Measurements from ENCODE around the gene KLF18. TPM values are rescaled to one million over a fixed set of nuclear protein-coding genes. Genes with fewer than 3 reads are reported as not detected.

The KLF18 gene
- total RNA-seq, 2 donors from 2014 or later = not detected

DNA sequence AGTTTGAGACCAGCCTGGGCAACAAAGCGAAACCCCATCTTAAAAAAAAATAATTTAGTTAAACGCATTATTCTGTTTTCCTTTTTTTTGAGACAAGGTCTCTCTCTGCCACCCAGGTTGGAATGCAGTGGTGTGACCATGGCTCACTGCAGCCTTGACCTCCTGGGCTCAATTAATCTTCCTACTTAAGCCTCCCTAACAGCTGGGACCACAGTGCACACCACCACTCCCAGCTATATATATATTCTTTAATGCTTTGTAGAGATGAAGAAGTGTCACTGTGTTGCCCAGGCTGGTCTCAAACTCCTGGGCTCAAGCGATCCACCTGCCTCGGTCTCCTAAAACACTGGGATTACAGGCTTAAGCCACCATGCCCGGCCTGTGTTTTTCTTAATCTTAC is 30.5 kb downstream of the KLF18 start:
- DNase-seq (ENCODE audit: low spot score) = no peak
- TF ChIP-seq, protein P1, sequence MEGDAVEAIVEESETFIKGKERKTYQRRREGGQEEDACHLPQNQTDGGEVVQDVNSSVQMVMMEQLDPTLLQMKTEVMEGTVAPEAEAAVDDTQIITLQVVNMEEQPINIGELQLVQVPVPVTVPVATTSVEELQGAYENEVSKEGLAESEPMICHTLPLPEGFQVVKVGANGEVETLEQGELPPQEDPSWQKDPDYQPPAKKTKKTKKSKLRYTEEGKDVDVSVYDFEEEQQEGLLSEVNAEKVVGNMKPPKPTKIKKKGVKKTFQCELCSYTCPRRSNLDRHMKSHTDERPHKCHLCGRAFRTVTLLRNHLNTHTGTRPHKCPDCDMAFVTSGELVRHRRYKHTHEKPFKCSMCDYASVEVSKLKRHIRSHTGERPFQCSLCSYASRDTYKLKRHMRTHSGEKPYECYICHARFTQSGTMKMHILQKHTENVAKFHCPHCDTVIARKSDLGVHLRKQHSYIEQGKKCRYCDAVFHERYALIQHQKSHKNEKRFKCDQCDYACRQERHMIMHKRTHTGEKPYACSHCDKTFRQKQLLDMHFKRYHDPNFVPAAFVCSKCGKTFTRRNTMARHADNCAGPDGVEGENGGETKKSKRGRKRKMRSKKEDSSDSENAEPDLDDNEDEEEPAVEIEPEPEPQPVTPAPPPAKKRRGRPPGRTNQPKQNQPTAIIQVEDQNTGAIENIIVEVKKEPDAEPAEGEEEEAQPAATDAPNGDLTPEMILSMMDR (IDR thresholded peaks at IDR 0.05) = no peak
- no peaks in the 10 kb centered on the region for H3K9me3 ChIP-seq
- no peak overlapping the region for H3K27ac ChIP-seq
- no peaks in the 10 kb centered on the region for H3K4me1 ChIP-seq
- H3K36me3 ChIP-seq = no peaks in the 10 kb centered on the region
- H3K27me3 ChIP-seq = no peaks in the 10 kb centered on the region
- H3K4me3 ChIP-seq = no peak overlapping the region

DNA sequence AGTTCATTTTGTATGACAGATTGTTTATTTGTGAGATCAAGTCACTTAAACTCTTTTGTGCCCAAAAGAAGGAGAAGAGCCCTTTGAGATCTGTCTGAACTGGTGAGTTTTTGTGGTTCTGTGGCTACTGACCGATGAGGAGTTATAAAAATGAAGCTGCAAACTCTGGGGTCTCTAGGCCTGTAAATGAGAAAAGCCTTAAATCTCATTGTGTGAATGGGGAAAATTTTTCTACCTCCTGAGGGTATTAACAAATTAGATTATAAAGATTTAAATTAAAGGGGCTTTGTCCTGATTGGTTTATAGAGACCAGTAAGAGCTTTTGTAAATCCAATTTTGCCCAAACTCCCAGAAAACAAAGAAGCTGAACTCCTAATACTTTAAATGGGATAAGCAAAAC is 32.5 kb downstream of the KLF18 start:
- no peaks in the 10 kb centered on the region for H3K36me3 ChIP-seq
- TF ChIP-seq, protein P1 (IDR thresholded peaks at IDR 0.05) = no peak
- DNase-seq (ENCODE audit: low spot score) = no peak
- no peaks in the 10 kb centered on the region for H3K27me3 ChIP-seq
- H3K4me1 ChIP-seq = no peaks in the 10 kb centered on the region
- H3K4me3 ChIP-seq = no peak overlapping the region
- no peak overlapping the region for H3K27ac ChIP-seq
- no peaks in the 10 kb centered on the region for H3K9me3 ChIP-seq

DNA sequence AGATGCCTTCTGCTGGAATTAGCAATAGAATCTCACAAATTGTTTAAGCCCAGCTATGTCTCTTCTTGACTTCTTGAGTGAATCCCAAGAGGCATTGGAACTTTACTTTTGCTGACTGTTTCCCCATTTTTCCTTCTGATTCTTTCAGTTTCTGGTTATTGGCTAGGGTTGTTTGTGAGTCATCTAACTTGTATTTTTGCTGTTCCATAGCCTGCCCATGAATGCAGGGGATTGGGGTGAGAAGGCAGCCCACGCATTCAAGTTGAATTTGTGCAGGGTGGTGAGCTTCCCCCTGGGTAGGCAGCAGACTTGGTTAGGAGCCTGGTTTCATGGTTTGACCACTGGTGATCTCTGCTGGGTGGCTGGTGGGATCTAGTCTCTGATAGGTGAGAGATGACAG is 33.2 kb downstream of the KLF18 start:
- DNase-seq (ENCODE audit: low spot score) = no peak
- no peaks in the 10 kb centered on the region for H3K9me3 ChIP-seq
- no peak overlapping the region for H3K27ac ChIP-seq
- TF ChIP-seq, protein P1 (IDR thresholded peaks at IDR 0.05) = no peak
- no peaks in the 10 kb centered on the region for H3K36me3 ChIP-seq
- no peaks in the 10 kb centered on the region for H3K4me1 ChIP-seq
- no peaks in the 10 kb centered on the region for H3K27me3 ChIP-seq
- H3K4me3 ChIP-seq = no peak overlapping the region

DNA sequence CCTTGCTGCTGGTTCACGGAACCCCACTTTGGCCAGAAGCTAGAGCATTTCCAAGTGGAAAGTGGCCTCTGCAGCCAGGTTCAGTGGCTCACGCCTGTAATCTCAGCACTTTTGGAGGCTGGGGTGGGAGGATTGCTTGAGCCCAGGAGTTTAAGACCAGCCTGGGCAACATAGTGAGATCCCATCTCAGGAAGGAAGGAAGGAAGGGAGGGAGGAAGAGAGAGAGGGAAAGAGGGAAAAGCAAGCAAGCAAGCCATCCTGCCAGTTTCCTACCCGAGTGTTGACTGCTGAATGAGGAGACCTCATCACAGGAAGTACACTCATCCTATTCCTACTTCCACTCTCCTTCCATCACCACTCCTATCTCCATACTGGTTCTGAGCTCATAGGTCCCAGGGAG is 35.6 kb downstream of the KLF18 start:
- no peak for DNase-seq (ENCODE audit: low spot score)
- TF ChIP-seq, protein P1 (IDR thresholded peaks at IDR 0.05) = no peak
- Histone ChIP-seq H3K4me1 (no peaks in the 10 kb centered on the region), H3K36me3 (no peaks in the 10 kb centered on the region), H3K4me3 (no peak overlapping the region), H3K27ac (no peak overlapping the region), H3K9me3 (no peaks in the 10 kb centered on the region), H3K27me3 (no peaks in the 10 kb centered on the region)

DNA sequence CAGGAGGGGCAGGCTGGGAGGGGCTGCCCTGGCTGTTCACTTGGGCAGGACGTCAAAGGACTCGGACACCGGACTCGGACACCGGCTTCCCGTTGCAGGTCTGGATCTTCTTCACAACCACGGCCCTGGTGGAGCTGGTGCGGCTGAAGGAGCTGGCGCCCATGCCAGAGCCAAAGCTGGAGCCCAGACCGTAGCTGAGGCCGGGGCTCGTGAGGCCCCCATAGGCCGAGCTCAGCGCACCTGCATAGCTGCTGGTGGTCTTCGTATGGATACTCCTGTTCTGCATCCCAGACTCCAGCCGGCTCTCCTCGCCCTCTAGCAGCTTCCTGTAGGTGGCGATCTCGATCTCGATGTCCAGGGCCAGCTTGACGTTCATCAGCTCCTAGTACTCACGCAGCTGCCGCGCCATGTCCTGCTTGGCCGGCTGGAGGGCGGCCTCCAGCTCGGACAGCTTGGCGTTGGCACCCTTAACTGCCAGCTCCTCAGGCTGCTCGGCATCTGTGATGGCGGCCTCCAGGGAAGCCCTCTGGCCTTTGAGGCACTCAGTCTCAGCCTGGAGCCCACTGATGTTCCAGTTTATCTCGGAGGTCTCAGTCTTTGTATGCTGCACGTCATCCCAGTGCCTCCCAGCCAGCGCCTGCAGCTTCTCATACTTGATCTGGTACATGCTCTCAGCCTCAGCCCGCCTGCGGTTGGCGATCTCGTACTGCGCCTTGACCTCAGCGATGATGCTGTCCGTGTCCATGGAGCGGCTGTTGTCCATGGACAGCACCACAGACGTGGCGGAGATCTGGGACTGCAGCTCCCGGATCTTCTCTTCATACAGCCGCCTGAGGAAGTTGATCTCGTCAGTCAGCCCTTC is 37.9 kb downstream of the KLF18 start:
- no peaks in the 10 kb centered on the region for H3K36me3 ChIP-seq
- no peak overlapping the region for H3K4me3 ChIP-seq
- H3K27ac ChIP-seq = no peak overlapping the region
- no peak for DNase-seq (ENCODE audit: low spot score)
- TF ChIP-seq, protein P1 (IDR thresholded peaks at IDR 0.05) = peak in 1 of 2 donors; percentile 20
- no peaks in the 10 kb centered on the region for H3K4me1 ChIP-seq
- no peaks in the 10 kb centered on the region for H3K9me3 ChIP-seq
- H3K27me3 ChIP-seq = no peaks in the 10 kb centered on the region

DNA sequence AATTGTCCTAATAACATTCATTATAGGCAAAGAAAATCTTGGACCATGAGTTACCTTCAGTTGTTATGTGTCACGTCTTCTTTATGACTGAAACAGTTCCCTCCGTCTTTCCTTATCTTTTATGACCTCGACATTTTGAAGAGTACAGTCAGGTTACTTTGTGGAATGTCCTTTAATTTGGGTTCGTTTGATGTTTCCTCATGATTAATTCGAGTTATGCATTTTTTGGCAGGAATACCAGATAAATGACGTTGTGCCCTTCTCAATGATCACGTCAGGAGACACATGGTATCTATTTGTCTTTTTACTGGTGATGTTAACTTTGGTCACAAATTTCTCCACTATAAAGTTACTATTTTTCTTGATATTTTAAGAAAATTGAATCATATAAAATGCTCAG is 40.1 kb downstream of the KLF18 start:
- TF ChIP-seq, protein P1 (IDR thresholded peaks at IDR 0.05) = no peak
- Histone ChIP-seq H3K9me3 (no peaks in the 10 kb centered on the region), H3K4me3 (no peak overlapping the region), H3K27ac (no peak overlapping the region), H3K27me3 (no peaks in the 10 kb centered on the region), H3K36me3 (no peaks in the 10 kb centered on the region), H3K4me1 (no peaks in the 10 kb centered on the region)
- DNase-seq (ENCODE audit: low spot score) = no peak

All from right atrium auricular region (tissue), 2 donors.